ENCODE measurements around the gene ACTL7B. TPM values are rescaled to one million over a fixed set of nuclear protein-coding genes. Genes with fewer than 3 reads are reported as not detected.

ACTL7B gene
- total and polyA plus RNA-seq, 2 experiments from 2014 or later, result not detected

- TF ChIP-seq ZNF462 (CRISPR knock-in tag; IDR thresholded peaks at IDR 0.05), result no peak
Measured at GRCh38 chr9:108852079-108852478, 3.7 kb downstream of the ACTL7B start (continued).

DNA sequence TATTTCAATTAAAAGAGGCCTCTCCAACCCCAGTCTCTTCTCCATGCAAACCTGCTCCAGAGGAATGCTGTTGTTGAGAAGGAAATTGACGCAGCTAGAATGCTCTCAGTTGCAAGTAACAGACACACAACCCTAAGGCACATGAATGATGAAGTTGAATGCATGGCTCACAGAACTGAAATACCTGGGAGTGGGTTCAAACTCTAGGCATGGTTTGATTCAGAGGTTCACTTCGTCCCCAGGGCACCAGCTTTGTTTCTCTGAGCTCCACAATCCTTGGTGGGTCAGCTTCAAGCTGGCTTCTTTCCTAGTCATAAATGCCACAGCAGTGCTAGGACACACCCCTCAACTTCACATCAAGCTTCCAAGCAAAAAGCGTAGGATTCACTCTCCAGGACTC lies 4.6 kb downstream of the ACTL7B start:
- Histone ChIP-seq H3K27me3 (ENCODE audit: insufficient read depth) (no peaks in the 10 kb centered on the region), H3K27ac (ENCODE audit: low read depth) (no peak overlapping the region), H3K4me3 (no peak overlapping the region), H3K4me1 (ENCODE audit: insufficient read depth) (no peaks in the 10 kb centered on the region), H3F3A (replicated peaks; ENCODE audit: low read depth) (no peaks in the 10 kb centered on the region), H3K4me2 (no peak overlapping the region), H4K20me1 (replicated peaks; ENCODE audit: insufficient read depth) (no peaks in the 10 kb centered on the region), H3K79me2 (replicated peaks; ENCODE audit: insufficient read depth) (no peaks in the 10 kb centered on the region), H3K9me2 (ENCODE audit: insufficient read depth) (no peaks in the 10 kb centered on the region), H3K36me3 (ENCODE audit: insufficient read depth) (no peaks in the 10 kb centered on the region), H2AFZ (no peak overlapping the region)
- Mint-ChIP-seq H3K27me3 (ENCODE audit: insufficient read depth, low read depth, poor library complexity) (peaks cover 4% of the 10 kb centered on the region), H3K4me1 (no peaks in the 10 kb centered on the region), H3K4me3 (no peak overlapping the region), H3K27ac (no peak overlapping the region), H3K36me3 (ENCODE audit: low read depth) (no peaks in the 10 kb centered on the region), H3K9me3 (no peaks in the 10 kb centered on the region)
- ATAC-seq, result no peak
- TF ChIP-seq ZNF462 (CRISPR knock-in tag; IDR thresholded peaks at IDR 0.05) (no peak), ZNF114 (CRISPR knock-in tag; IDR thresholded peaks at IDR 0.05) (no peak), NANOG (IDR thresholded peaks at IDR 0.05; ENCODE audit: borderline replicate concordance) (no peak), JUNB (IDR thresholded peaks at IDR 0.05; ENCODE audit: unreplicated experiment) (no peak), CREB1 (CRISPR knock-in tag; IDR thresholded peaks at IDR 0.05; ENCODE audit: low read depth) (no peak), EZH2 (IDR thresholded peaks at IDR 0.05; ENCODE audit: low read depth, unreplicated experiment) (no peak), EZH2phosphoT487 (IDR thresholded peaks at IDR 0.05; ENCODE audit: unreplicated experiment) (no peak)
- DNase-seq (ENCODE audit: low spot score), result no peak

Measured in GM23338 (cell line).